Type B pancreatic cell (in vitro differentiated cells): Measurements from ENCODE around the gene SFTPA2. TPM values are rescaled to one million over a fixed set of nuclear protein-coding genes. Genes with fewer than 3 reads are reported as not detected.
"Not testable (repeated sequence)": the region's sequence is repeated elsewhere in the genome, so short reads cannot be mapped to it uniquely, and the experiment has no call there.

Experiments
- DNase-seq: peaks from one replicate; pipeline ENCODE4 v3.0.0; 2021; ENCODE audit warnings: mixed read lengths; ENCODE audit not compliant: unreplicated experiment; ENCODE audit errors: extremely low spot score
- H3K27ac Mint-ChIP-seq: 2 replicates; pipeline ENCODE4 v1.8.0; 2021; ENCODE audit warnings: mild to moderate bottlenecking, mixed read lengths
- H3K27me3 Mint-ChIP-seq: 2 replicates; pipeline ENCODE4 v1.8.0; 2021; ENCODE audit warnings: mixed read lengths
- H3K36me3 Mint-ChIP-seq: 2 replicates; pipeline ENCODE4 v1.8.0; 2021; ENCODE audit warnings: mixed read lengths
- H3K4me1 Mint-ChIP-seq: one replicate; pipeline ENCODE4 v1.8.0; 2021; ENCODE audit warnings: mixed read lengths; ENCODE audit not compliant: unreplicated experiment
- H3K4me3 Mint-ChIP-seq: 2 replicates; pipeline ENCODE4 v1.8.0; 2021; ENCODE audit warnings: mild to moderate bottlenecking, mixed read lengths
- H3K9me3 Mint-ChIP-seq: 2 replicates; pipeline ENCODE4 v1.8.0; 2021; ENCODE audit warnings: mixed read lengths
- CTCF ChIP-seq: fragments of 200-600 bp; sonication (generic); conservative IDR thresholded peaks from 2 replicates; pipeline ENCODE4 v1.5.0; 2021; ENCODE audit warnings: antibody characterized with exemption, mild to moderate bottlenecking
- total RNA-seq: library from RNA; stranded (reverse); gene quantifications from 2 replicates; pipeline ENCODE4 v1.2.1, GENCODE V29; 2021; ENCODE audit warnings: low replicate concordance

Gene SFTPA2
- total RNA-seq, 1 donor from 2014 or later = 0.99 TPM

DNA sequence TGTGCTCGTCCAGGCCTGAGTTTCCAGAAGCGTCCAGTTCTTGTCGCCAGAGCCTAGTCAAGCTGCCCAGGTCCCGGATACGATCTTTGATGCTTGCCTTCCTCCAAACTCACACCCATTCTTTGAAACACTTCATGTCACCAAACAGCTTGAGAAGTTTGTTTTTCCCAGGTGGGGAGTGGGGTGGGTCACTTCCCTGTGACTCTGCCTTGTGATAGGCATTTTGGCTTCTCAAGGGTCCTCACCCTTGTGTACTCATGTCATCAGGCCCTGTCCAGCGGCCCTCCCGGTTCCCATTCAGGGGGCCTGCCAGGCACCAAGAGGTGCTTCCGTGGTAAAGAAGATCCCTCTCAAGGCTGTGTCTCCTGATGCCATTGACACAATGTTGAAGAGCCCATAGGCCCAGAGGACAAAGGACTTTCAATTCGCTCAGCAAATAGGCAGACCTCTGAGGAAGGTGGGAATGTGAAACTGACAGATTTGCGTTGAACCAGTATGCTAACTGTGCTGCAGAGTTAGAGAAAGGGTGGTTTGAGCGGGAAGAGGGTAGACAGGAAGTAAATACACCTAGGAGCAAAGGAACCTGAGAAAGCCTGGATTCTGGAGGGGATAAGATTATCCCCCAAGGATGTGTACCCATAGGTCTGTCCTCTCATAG, 25.8 kb upstream of the SFTPA2 start:
- peaks cover 19% of the 10 kb centered on the region for H3K27me3 Mint-ChIP-seq

GRCh38 chr10:79583488-79584024, 23.3 kb upstream of the SFTPA2 start:
- Mint-ChIP-seq H3K27ac (no peak overlapping the region), H3K27me3 (peaks cover 11% of the 10 kb centered on the region), H3K36me3 (no peaks in the 10 kb centered on the region), H3K4me1 (no peaks in the 10 kb centered on the region), H3K9me3 (no peaks in the 10 kb centered on the region), H3K4me3 (no peak overlapping the region)
- no peak for TF ChIP-seq CTCF
- no peak for DNase-seq

More for the DNA sequence above, 25.8 kb upstream of the SFTPA2 start:
- no peaks in the 10 kb centered on the region for H3K4me1 Mint-ChIP-seq
- TF ChIP-seq CTCF = no peak
- H3K36me3 Mint-ChIP-seq = no peaks in the 10 kb centered on the region
- no peak for DNase-seq
- no peak overlapping the region for H3K4me3 Mint-ChIP-seq
- H3K27ac Mint-ChIP-seq = no peak overlapping the region
- H3K9me3 Mint-ChIP-seq = no peaks in the 10 kb centered on the region

- DNase-seq, H3K27ac Mint-ChIP-seq, H3K36me3 Mint-ChIP-seq, H3K4me3 Mint-ChIP-seq, H3K4me1 Mint-ChIP-seq, H3K9me3 Mint-ChIP-seq: not testable (repeated sequence)
- peaks cover 11% of the 10 kb centered on the region for H3K27me3 Mint-ChIP-seq
These were observed 22.7 kb upstream of the SFTPA2 start for GRCh38 chr10:79582954-79583353.

GRCh38 chr10:79582096-79582495, 21.9 kb upstream of the SFTPA2 start:
- H3K27ac Mint-ChIP-seq = no peak overlapping the region
- H3K27me3 Mint-ChIP-seq = peaks cover 14% of the 10 kb centered on the region
- H3K4me3 Mint-ChIP-seq = no peak overlapping the region
- no peaks in the 10 kb centered on the region for H3K4me1 Mint-ChIP-seq
- DNase-seq = no peak
- H3K9me3 Mint-ChIP-seq = no peaks in the 10 kb centered on the region
- TF ChIP-seq CTCF = no peak
- no peaks in the 10 kb centered on the region for H3K36me3 Mint-ChIP-seq

DNA sequence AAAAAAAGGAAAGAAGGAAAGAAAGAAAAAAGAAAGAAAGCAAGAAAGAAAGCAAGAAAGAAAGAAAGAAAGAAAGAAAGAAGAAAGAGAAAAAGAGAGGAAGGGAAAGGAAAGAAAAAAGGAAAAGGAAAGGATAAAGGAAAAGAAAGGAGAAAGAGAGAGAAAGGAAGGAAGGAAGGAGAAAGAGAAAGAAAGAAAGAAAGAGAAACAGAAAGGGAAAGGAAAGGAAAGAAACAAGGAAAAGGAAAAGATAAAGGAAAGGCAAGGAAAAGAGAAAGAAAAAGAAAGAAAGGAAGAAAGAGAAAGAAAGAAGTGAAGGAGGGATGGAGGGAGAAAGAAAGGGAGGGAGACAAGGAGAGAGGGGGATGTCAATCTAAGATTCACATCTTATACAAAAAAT, 20.8 kb upstream of the SFTPA2 start:
- H3K27me3 Mint-ChIP-seq = peaks cover 17% of the 10 kb centered on the region
- no peaks in the 10 kb centered on the region for H3K9me3 Mint-ChIP-seq
- no peak overlapping the region for H3K27ac Mint-ChIP-seq
- H3K4me1 Mint-ChIP-seq = no peaks in the 10 kb centered on the region
- H3K36me3 Mint-ChIP-seq = no peaks in the 10 kb centered on the region
- no peak for DNase-seq
- TF ChIP-seq CTCF = no peak
- no peak overlapping the region for H3K4me3 Mint-ChIP-seq

GRCh38 chr10:79579361-79579760, 19.2 kb upstream of the SFTPA2 start:
- H3K4me3 Mint-ChIP-seq = no peak overlapping the region
- no peak for TF ChIP-seq CTCF
- H3K9me3 Mint-ChIP-seq = no peaks in the 10 kb centered on the region
- H3K4me1 Mint-ChIP-seq = no peaks in the 10 kb centered on the region
- DNase-seq = no peak
- H3K27ac Mint-ChIP-seq = no peak overlapping the region
- peaks cover 22% of the 10 kb centered on the region for H3K27me3 Mint-ChIP-seq
- no peaks in the 10 kb centered on the region for H3K36me3 Mint-ChIP-seq

DNA sequence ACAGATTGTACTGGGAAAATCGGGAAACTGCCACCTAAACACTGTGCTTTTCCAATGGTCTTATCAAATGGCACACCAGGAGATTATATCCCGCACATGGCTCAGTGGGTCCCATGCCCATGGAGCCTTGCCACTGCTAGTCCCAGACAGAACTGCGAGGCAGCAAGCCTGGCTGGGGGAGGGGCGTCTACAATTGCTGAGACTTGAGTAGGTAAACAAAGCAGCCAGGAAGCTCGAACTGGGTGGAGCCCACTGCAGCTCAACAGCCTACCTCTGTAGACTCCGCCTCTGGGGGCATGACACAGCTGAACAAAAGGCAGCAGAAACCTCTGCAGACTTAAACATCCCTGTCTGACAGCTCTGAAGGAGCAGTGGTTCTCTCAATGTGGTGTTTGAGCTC, 10.4 kb upstream of the SFTPA2 start:
- not testable (repeated sequence) for H3K27ac Mint-ChIP-seq, H3K36me3 Mint-ChIP-seq, H3K9me3 Mint-ChIP-seq, DNase-seq, H3K4me1 Mint-ChIP-seq, H3K4me3 Mint-ChIP-seq
- peaks cover 42% of the 10 kb centered on the region for H3K27me3 Mint-ChIP-seq
